Measurements from ENCODE around the gene ABHD8. TPM values are rescaled to one million over a fixed set of nuclear protein-coding genes. Genes with fewer than 3 reads are reported as not detected.

Gene ABHD8
- total and polyA plus RNA-seq, 2 of the 13 experiments (the other 11 are each of a cell fraction or from before 2014, with no cell fraction given), result 6.3 to 7.2 TPM

- TF ChIP-seq EZH2 (conservative IDR thresholded peaks at IDR 0.05; ENCODE audit: low read depth, low read length) (no peak), RFX5 (IDR thresholded peaks at IDR 0.05; ENCODE audit: low read depth, low read length) (no peak), MAX (IDR thresholded peaks at IDR 0.05) (peak; percentile 25; the same call in 1 of the 2 replicates), ZNF180 (CRISPR knock-in tag; IDR thresholded peaks at IDR 0.05; ENCODE audit: borderline replicate concordance, low read depth) (no peak), ZBTB38 (CRISPR knock-in tag; IDR thresholded peaks at IDR 0.05) (no peak), CHD4 (IDR thresholded peaks at IDR 0.05; ENCODE audit: borderline replicate concordance, low read length) (no peak)
- TF ChIP-seq, protein P1, sequence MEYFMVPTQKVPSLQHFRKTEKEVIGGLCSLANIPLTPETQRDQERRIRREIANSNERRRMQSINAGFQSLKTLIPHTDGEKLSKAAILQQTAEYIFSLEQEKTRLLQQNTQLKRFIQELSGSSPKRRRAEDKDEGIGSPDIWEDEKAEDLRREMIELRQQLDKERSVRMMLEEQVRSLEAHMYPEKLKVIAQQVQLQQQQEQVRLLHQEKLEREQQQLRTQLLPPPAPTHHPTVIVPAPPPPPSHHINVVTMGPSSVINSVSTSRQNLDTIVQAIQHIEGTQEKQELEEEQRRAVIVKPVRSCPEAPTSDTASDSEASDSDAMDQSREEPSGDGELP (IDR thresholded peaks at IDR 0.05; ENCODE audit: borderline replicate concordance, low read depth), result no peak
These were observed 27.9 kb upstream of the ABHD8 start (continued) for GRCh38 chr19:17331045-17331558.

GRCh38 chr19:17330262-17331044 lies 27.2 kb upstream of the ABHD8 start:
- no peaks in the 10 kb centered on the region for H3K36me3 ChIP-seq (replicated peaks in 1 of 2; ENCODE audit: control insufficient read depth in 1 of 2, insufficient read depth in 2 of 2, low read length in 2 of 2)
- H3K9me3 ChIP-seq (ENCODE audit: low read length), result no peaks in the 10 kb centered on the region
- no peak overlapping the region for H3K4me3 ChIP-seq (replicated peaks in 1 of 3; ENCODE audit: insufficient read depth in 1 of 3, low read depth in 2 of 3, low read length in 3 of 3)
- intact Hi-C loops (cut with micrococcal nuclease; ENCODE audit: unreplicated experiment), result no loop called here
- no peaks in the 10 kb centered on the region for H4K20me1 ChIP-seq (ENCODE audit: insufficient read depth, low read length)
- no peaks in the 10 kb centered on the region for H3K79me2 ChIP-seq (ENCODE audit: insufficient read depth, low read length)
- in situ Hi-C loops (cut with HindIII; ENCODE audit: extremely low pct_ligation_motif_present, low pct_unique_long_range_greater_than_20kb), result no loop called here
- no peak overlapping the region for H3K27ac ChIP-seq (ENCODE audit: extremely low read length, insufficient read depth, low read length)
- peaks cover 31% of the 10 kb centered on the region for H3K4me1 ChIP-seq (ENCODE audit: insufficient read depth, low read length)
- ATAC-seq (no peak), DNase-seq (ENCODE audit: low spot score) (no peak), FAIRE-seq (no peak)
- no peak overlapping the region for H2AFZ ChIP-seq (ENCODE audit: low read length)
- no peak overlapping the region for H3K9ac ChIP-seq (ENCODE audit: insufficient read depth, low read depth, low read length)
- no TSS peak for BruUV-seq (replicated peaks)
- H3K27me3 ChIP-seq (ENCODE audit: control insufficient read depth in 1 of 2, insufficient read depth in 2 of 2, low read length in 2 of 2), result no peaks in the 10 kb centered on the region
- CTCF ChIA-PET (ENCODE audit: low intra/inter-chr PET ratio, low total read pairs), result no interaction called here
- 0 out of 2 replicates have a peak overlapping the region, but pooled peaks have one; percentile 12 for H3K4me2 ChIP-seq (ENCODE audit: low read depth, low read length)
- WGBS (ENCODE audit: low lambda C conversion rate), result 49% methylated on average over 16 of the region's 24 CpGs
- POLR2A ChIA-PET, result no interaction called here
- TF ChIP-seq ZNF329 (CRISPR knock-in tag; IDR thresholded peaks at IDR 0.05; ENCODE audit: low read depth) (no peak), ZNF17 (CRISPR knock-in tag; IDR thresholded peaks at IDR 0.05) (no peak), ZNF781 (CRISPR knock-in tag; IDR thresholded peaks at IDR 0.05; ENCODE audit: borderline replicate concordance, not compliant biosample characterization) (no peak), ZNF513 (CRISPR knock-in tag; conservative IDR thresholded peaks at IDR 0.05) (no peak), ZNF33A (CRISPR knock-in tag; IDR thresholded peaks at IDR 0.05; ENCODE audit: borderline replicate concordance) (no peak), ZNF331 (CRISPR knock-in tag; IDR thresholded peaks at IDR 0.05) (no peak), TFDP1 (CRISPR knock-in tag; IDR thresholded peaks at IDR 0.05; ENCODE audit: borderline replicate concordance) (no peak), MAF1 (CRISPR knock-in tag; IDR thresholded peaks at IDR 0.05; ENCODE audit: borderline replicate concordance) (no peak), ZNF510 (CRISPR knock-in tag; IDR thresholded peaks at IDR 0.05; ENCODE audit: low read depth) (no peak), ZNF446 (CRISPR knock-in tag; IDR thresholded peaks at IDR 0.05) (no peak), ZNF354B (CRISPR knock-in tag; IDR thresholded peaks at IDR 0.05) (no peak), ZNF101 (CRISPR knock-in tag; IDR thresholded peaks at IDR 0.05; ENCODE audit: borderline replicate concordance, low read depth) (no peak), GLI4 (CRISPR knock-in tag; IDR thresholded peaks at IDR 0.05; ENCODE audit: borderline replicate concordance) (no peak)
